Measurements from ENCODE around the gene PPP1R1A. TPM values are rescaled to one million over a fixed set of nuclear protein-coding genes. Genes with fewer than 3 reads are reported as not detected.

Gene PPP1R1A
- total RNA-seq, 1 donor from 2014 or later = not detected

DNA sequence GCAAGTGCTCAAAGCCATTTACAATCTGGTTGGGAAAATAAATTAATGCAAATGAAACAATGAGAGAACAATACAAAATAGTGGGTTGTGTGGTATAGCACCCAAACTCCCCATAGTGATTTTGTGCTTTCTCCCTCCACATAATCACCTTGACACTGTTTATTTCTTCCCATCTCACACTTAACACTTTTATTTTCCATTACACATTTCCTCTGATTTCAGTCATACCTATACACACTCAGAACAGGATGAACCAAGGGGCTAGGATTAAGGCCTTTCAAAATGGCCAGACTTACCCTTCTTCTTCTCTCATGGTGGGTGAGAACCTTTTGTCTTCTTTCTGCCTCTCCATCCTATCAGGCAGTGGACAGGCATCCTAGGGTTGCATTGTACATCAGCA, 53.0 kb downstream of the PPP1R1A start:
- no peak for DNase-seq (ENCODE audit: low read depth in 2 of 2)

DNA sequence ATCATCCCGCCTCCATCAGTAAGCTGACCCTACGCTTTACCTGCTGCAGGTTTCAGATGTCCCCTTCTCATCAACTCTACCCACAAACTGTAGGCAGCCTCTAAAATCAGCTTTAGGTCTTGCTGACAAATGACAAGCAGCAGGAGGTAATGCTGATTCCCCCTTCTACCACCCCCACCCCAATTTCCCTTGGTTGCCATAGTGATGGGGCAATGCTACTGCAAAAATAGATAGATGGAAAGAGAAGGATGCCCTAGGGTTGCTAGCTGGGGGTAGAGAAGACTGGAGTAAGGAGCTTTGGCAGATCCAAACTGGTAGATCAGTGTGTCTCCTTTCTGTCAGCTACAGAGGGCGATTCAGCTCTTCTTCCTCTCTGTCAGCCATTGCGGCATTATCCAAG, 58.9 kb downstream of the PPP1R1A start:
- DNase-seq (ENCODE audit: low read depth in 2 of 2) = no peak

Other genes with a start within 250 kb of the PPP1R1A start
- not detected in 2 replicates for gene GPR84, start 224.2 kb downstream of the PPP1R1A start, total RNA-seq
- 0.26 and 0.89 TPM in 2 replicates for gene ZNF385A, start 203.9 kb downstream of the PPP1R1A start, total RNA-seq
- 299 and 342 TPM in 2 replicates for gene ITGA5, start 169.4 kb downstream of the PPP1R1A start, total RNA-seq
- gene GTSF1, start 115.1 kb downstream of the PPP1R1A start, total RNA-seq = not detected in 2 replicates
- under 0.01 TPM in 1 of 2 replicates, not detected in the other for gene NCKAP1L, start 90.9 kb downstream of the PPP1R1A start, total RNA-seq
- not detected in 2 replicates for gene PDE1B, start 39.1 kb downstream of the PPP1R1A start, total RNA-seq
- not detected in 2 replicates for gene LACRT, start 46.2 kb upstream of the PPP1R1A start, total RNA-seq
- gene DCD, start 59.7 kb upstream of the PPP1R1A start, total RNA-seq = not detected in 2 replicates